Panc1 (cell line): ENCODE results near the gene CPOX. TPM values are rescaled to one million over a fixed set of nuclear protein-coding genes. Genes with fewer than 3 reads are reported as not detected.

ENCODE experiments used
- ATAC-seq: fragments of 200-7000 bp; cut with Tn5 transposase; 2 replicates; pipeline ENCODE4 v1.9.1; 2020; ENCODE audit warnings: mild to moderate bottlenecking, moderate library complexity
- BruUV-seq: library from RNA; stranded (reverse); fragments of 400-500 nt; replicated peaks from 2 replicates; lab custom pipeline; 2021; lab: Mats Ljungman, UMichigan
- CTCF ChIA-PET: fragments of 300-600 bp; sonication (Branson Sonifier 250); formaldehyde crosslinking; loops from one replicate; lab custom pipeline; 2022; ENCODE audit warnings: antibody characterized with exemption; lab: Charles Lee
- POLR2A ChIA-PET: fragments of 300-600 bp; sonication (Branson Sonifier 250); formaldehyde crosslinking; loops from one replicate; lab custom pipeline; 2022; ENCODE audit warnings: antibody characterized with exemption; lab: Charles Lee
- DNase-seq: peaks from one replicate; pipeline ENCODE4 v3.0.0-alpha.2; 2010; ENCODE audit warnings: low read depth, low spot score
- H3K27ac ChIP-seq: 2 replicates; pipeline ENCODE4 v1.5.1; 2011; ENCODE audit warnings: mild to moderate bottlenecking, low read length, inconsistent platforms
- H3K27me3 ChIP-seq: fragments of 200-500 bp; sonication (Bioruptor generic); 2 replicates; pipeline ENCODE4 v1.6.0; 2014; ENCODE audit warnings: low read length, inconsistent platforms; ENCODE audit not compliant: control insufficient read depth, insufficient read depth
- H3K36me3 ChIP-seq: fragments of 200-500 bp; sonication (Bioruptor generic); 2 replicates; pipeline ENCODE4 v1.5.1; 2014; ENCODE audit warnings: inconsistent platforms, mild to moderate bottlenecking, low read length, moderate library complexity; ENCODE audit not compliant: control insufficient read depth, insufficient read depth
- H3K4me1 ChIP-seq: 2 replicates; pipeline ENCODE4 v1.5.1; 2011; ENCODE audit warnings: inconsistent platforms, mild to moderate bottlenecking, low read length, moderate library complexity; ENCODE audit not compliant: control insufficient read depth, insufficient read depth
- H3K4me3 ChIP-seq, 2 experiments: 2 replicates each; pipeline ENCODE4 v1.5.1; 2011 to 2012; ENCODE audit warnings: low read depth in 2 of 2, low read length in 2 of 2, mild to moderate bottlenecking in 2 of 2, inconsistent platforms in 1 of 2, moderate library complexity in 1 of 2
- H3K9me3 ChIP-seq: fragments of 200-500 bp; sonication (Bioruptor generic); 2 replicates; pipeline ENCODE4 v1.5.1; 2014; ENCODE audit warnings: low read depth, mild to moderate bottlenecking, inconsistent platforms, low read length, moderate library complexity; ENCODE audit not compliant: control insufficient read depth, insufficient read depth
- CTCF ChIP-seq: fragments of 450-650 bp; IDR thresholded peaks from 2 replicates; pipeline ENCODE4 v1.5.1; 2017; ENCODE audit warnings: mild to moderate bottlenecking
- POLR2AphosphoS5 ChIP-seq: IDR thresholded peaks from 2 replicates; pipeline ENCODE4 v1.6.1; 2012; ENCODE audit warnings: mild to moderate bottlenecking, low read depth, low read length, moderate library complexity
- REST ChIP-seq, 2 experiments: IDR thresholded peaks; 2 replicates each; pipeline ENCODE4 v1.6.1; 2011 to 2012; ENCODE audit warnings: low read depth in 2 of 2, control low read depth in 1 of 2, low read length in 1 of 2, mild to moderate bottlenecking in 1 of 2, moderate library complexity in 1 of 2; ENCODE audit not compliant: insufficient read depth in 1 of 2
- SIN3A ChIP-seq: IDR thresholded peaks from 2 replicates; pipeline ENCODE4 v1.6.1; 2012; ENCODE audit warnings: low read depth, mild to moderate bottlenecking, low read length, moderate library complexity, borderline replicate concordance; ENCODE audit not compliant: insufficient read depth
- TCF7L2 ChIP-seq: IDR thresholded peaks from 2 replicates; pipeline ENCODE4 v1.6.1; 2011; ENCODE audit warnings: mild to moderate bottlenecking, low read depth, low read length, inconsistent platforms
- in situ Hi-C: cut with HindIII; loops from 2 replicates; pipeline ENCODE4 v1.10.0; 2016; ENCODE audit warnings: low sequenced_read_pairs, low pct_unique_long_range_greater_than_20kb
- intact Hi-C: fragments of 100-400 bp; cut with micrococcal nuclease; formaldehyde crosslinking; loops from one replicate; pipeline ENCODE4 v1.10.0; 2022; ENCODE audit not compliant: unreplicated experiment
- total RNA-seq: library from RNA; stranded (reverse); gene quantifications from one replicate; pipeline ENCODE4 v1.2.1, GENCODE V29; 2021; ENCODE audit not compliant: unreplicated experiment

CPOX gene
- total RNA-seq, 1 experiment from 2014 or later, result 14.7 TPM

GRCh38 chr3:98561727-98562521 is 31.5 kb downstream of the CPOX start:
- Histone ChIP-seq H3K4me3 (no peak overlapping the region), H3K4me1 (no peaks in the 10 kb centered on the region), H3K9me3 (no peaks in the 10 kb centered on the region), H3K27ac (no peak overlapping the region), H3K36me3 (no peaks in the 10 kb centered on the region), H3K27me3 (peaks cover 7% of the 10 kb centered on the region; the same call in 1 of the 2 replicates)
- ChIA-PET POLR2A (no interaction called here), CTCF (no interaction called here)
- intact Hi-C loops, result no loop called here
- TF ChIP-seq POLR2AphosphoS5, result no peak
- TF ChIP-seq TCF7L2, result no peak
- TF ChIP-seq REST (IDR thresholded peaks at IDR 0.05; ENCODE audit: insufficient read depth in 1 of 2, low read depth in 2 of 2, low read length in 1 of 2), result no peak
- TF ChIP-seq SIN3A, result no peak
- TF ChIP-seq CTCF, result no peak
- in situ Hi-C loops, result no loop called here
- ATAC-seq, result no peak
- no TSS peak for BruUV-seq
- DNase-seq, result no peak

DNA sequence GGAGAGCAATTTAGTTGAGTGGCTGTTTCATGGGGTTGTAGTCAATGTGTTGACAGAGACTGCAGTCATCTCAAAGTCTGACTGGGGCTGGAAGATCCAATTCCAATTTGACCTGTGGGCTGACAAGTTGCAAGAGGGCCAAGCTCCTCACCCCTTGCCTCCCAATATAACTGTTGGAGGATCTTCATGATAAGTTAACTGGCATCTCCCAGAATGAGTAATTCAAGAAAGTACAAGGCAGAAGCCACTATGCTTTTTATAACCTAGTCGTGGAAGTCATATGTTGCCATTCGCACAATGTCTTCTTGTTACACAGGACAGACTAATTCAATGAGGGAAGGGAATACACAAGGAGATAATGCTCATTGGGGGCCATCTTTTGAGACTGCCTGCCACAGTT is 32.5 kb downstream of the CPOX start:
- intact Hi-C loops, result no loop called here

More for the DNA sequence above, 32.5 kb downstream of the CPOX start:
- no TSS peak for BruUV-seq
- ATAC-seq (no peak), DNase-seq (no peak)
- H3K9me3 ChIP-seq, result no peaks in the 10 kb centered on the region
- no peaks in the 10 kb centered on the region for H3K36me3 ChIP-seq
- TF ChIP-seq TCF7L2 (no peak), POLR2AphosphoS5 (no peak), SIN3A (no peak), REST (IDR thresholded peaks at IDR 0.05; ENCODE audit: insufficient read depth in 1 of 2, low read depth in 2 of 2, low read length in 1 of 2) (no peak), CTCF (no peak)
- H3K4me1 ChIP-seq, result no peaks in the 10 kb centered on the region
- POLR2A ChIA-PET, result no interaction called here
- H3K4me3 ChIP-seq, result no peak overlapping the region
- CTCF ChIA-PET, result no interaction called here
- in situ Hi-C loops, result no loop called here
- H3K27me3 ChIP-seq, result peaks cover 10% of the 10 kb centered on the region; the same call in 1 of the 2 replicates
- H3K27ac ChIP-seq, result no peak overlapping the region
